Karpas-422 (cell line): ENCODE data around the gene RHBDD2. TPM values are rescaled to one million over a fixed set of nuclear protein-coding genes. Genes with fewer than 3 reads are reported as not detected.
"Not testable (repeated sequence)": the region's sequence is repeated elsewhere in the genome, so short reads cannot be mapped to it uniquely, and the experiment has no call there.

ENCODE experiments used
- DNase-seq: peaks from one replicate; pipeline ENCODE4 v3.0.0-alpha.2; 2015
- H2AFZ ChIP-seq: fragments of 200-600 bp; sonication (generic); 2 replicates; pipeline ENCODE4 v1.6.1; 2014; ENCODE audit warnings: antibody characterized with exemption, low read length, mixed read lengths
- H3K27ac ChIP-seq: fragments of 200-600 bp; sonication (generic); 2 replicates; pipeline ENCODE4 v1.5.1; 2014; ENCODE audit warnings: mild to moderate bottlenecking, low read length, moderate library complexity
- H3K27me3 ChIP-seq: fragments of 200-600 bp; sonication (generic); 2 replicates; pipeline ENCODE4 v1.6.1; 2014; ENCODE audit warnings: low read length, mixed read lengths
- H3K36me3 ChIP-seq: fragments of 200-600 bp; sonication (generic); 2 replicates; pipeline ENCODE4 v1.6.1; 2014; ENCODE audit warnings: low read length, mixed read lengths; ENCODE audit not compliant: insufficient read depth
- H3K4me1 ChIP-seq: fragments of 200-600 bp; sonication (generic); 2 replicates; pipeline ENCODE4 v1.6.1; 2014; ENCODE audit warnings: mild to moderate bottlenecking, low read length, mixed read lengths
- H3K4me2 ChIP-seq: fragments of 200-600 bp; sonication (generic); 2 replicates; pipeline ENCODE4 v1.6.1; 2014; ENCODE audit warnings: low read length, low read depth, mild to moderate bottlenecking; ENCODE audit not compliant: poor library complexity, severe bottlenecking
- H3K4me3 ChIP-seq: fragments of 200-600 bp; sonication (generic); 2 replicates; pipeline ENCODE4 v1.5.1; 2014; ENCODE audit warnings: mild to moderate bottlenecking, antibody characterized with exemption, low read length, mixed read lengths
- H3K79me2 ChIP-seq: fragments of 200-600 bp; sonication (generic); 2 replicates; pipeline ENCODE4 v1.6.1; 2014; ENCODE audit warnings: mild to moderate bottlenecking, low read length, mixed read lengths
- H3K9ac ChIP-seq: fragments of 200-600 bp; sonication (generic); 2 replicates; pipeline ENCODE4 v1.6.0; 2014; ENCODE audit warnings: low read length
- H3K9me2 ChIP-seq: fragments of 200-600 bp; sonication (generic), shearing (Covaris generic); replicated peaks from 2 replicates; pipeline ENCODE4 v1.6.0; 2014; ENCODE audit warnings: mild to moderate bottlenecking, low read length, moderate library complexity; ENCODE audit not compliant: insufficient read depth
- H3K9me3 ChIP-seq: fragments of 300-700, 200-600 bp; sonication (generic); 2 replicates; pipeline ENCODE4 v1.6.1; 2014; ENCODE audit warnings: low read length, mixed read lengths
- H4K20me1 ChIP-seq: fragments of 200-600 bp; sonication (generic); 2 replicates; pipeline ENCODE4 v1.6.1; 2014; ENCODE audit warnings: mild to moderate bottlenecking, antibody characterized with exemption, low read length, low read depth; ENCODE audit not compliant: insufficient read depth
- total RNA-seq: library from RNA; depleted of rRNA; stranded (reverse); fragments of >200 nt; shearing (Covaris generic); gene quantifications from 2 replicates; pipeline ENCODE4 v1.2.3, GENCODE V29; 2014; ENCODE audit warnings: low replicate concordance

Gene RHBDD2
- total RNA-seq, 1 experiment from 2014 or later: 35.2 TPM

DNA sequence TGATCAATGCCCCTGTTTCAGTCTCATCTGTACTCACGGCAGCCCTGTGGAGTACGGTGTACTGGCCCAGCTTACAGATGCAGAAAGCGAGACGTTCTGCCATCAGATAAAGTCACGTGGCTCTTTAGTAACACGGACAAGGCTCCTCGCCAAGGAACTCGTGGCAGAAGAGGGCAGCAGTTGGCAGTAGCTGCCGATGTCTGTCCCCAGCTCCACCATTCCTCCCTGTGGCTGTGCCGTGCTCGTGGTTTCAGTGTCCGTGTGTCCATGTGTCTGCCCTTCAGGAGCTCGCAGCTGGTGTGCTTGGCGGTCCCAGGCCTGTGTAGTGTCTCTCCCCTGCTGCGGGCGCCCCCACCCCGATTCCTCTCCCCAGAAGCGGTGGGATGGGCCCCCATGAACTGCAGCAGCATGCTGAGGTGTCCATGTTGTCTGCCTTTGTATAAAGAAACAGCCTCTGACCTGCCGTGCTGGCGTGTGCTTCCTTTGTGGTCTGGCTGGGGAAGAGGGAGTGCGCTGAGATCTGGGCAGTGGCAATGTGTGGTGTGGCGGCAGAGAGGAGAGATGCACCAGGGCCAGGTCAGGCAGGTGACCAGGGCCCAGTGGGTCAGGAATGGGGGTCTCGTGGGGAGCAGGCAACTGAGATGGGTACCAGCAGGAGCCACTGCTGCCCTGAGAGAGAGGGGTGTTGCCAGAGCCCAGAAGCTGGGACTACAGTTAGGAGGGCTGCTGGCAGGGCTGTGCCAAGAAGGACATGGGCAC lies 9.8 kb downstream of the RHBDD2 start:
- H3K9me2 ChIP-seq: no peaks in the 10 kb centered on the region
- H3K27ac ChIP-seq: no peak overlapping the region
- H3K27me3 ChIP-seq: no peaks in the 10 kb centered on the region
- no peaks in the 10 kb centered on the region for H3K9me3 ChIP-seq
- no peak overlapping the region for H3K4me2 ChIP-seq
- no peak overlapping the region for H3K4me3 ChIP-seq
- no peak overlapping the region for H3K9ac ChIP-seq
- no peak for DNase-seq
- no peaks in the 10 kb centered on the region for H3K4me1 ChIP-seq
- H4K20me1 ChIP-seq: no peaks in the 10 kb centered on the region
- H2AFZ ChIP-seq: no peak overlapping the region
- peaks cover 4% of the 10 kb centered on the region for H3K36me3 ChIP-seq
- no peaks in the 10 kb centered on the region for H3K79me2 ChIP-seq

DNA sequence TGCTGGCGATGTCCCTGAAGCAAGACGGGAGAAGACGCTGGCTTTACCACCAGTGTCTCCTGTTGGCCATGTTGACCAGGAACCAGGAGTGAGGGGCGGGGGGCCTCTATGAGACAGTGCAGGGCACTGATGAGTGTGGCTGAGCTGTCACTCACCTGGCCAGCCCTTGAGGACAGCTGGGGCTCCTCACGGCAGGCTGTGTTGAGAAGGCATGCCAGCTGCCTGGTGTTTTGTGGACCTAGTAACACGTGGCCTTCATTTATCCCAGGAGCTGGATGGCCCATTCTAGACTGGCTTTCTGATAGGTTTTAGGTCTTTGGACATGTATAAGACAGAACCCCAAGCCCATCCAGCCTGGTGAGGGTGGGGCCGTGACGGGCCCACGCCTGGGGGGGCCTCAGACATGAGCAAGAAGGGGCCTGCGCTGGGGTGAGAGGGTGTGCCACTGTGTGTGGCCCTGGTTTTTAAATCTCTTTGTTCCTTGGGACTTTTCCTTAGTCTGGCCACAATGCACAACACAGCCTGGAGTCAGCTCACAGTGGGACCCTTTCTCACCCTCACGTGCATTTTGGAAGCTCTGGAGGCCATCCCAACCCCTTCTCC lies 10.5 kb downstream of the RHBDD2 start:
- Histone ChIP-seq H3K4me3 (no peak overlapping the region), H3K79me2 (no peaks in the 10 kb centered on the region), H3K27ac (no peak overlapping the region), H2AFZ (no peak overlapping the region), H4K20me1 (no peaks in the 10 kb centered on the region), H3K9me3 (no peaks in the 10 kb centered on the region), H3K4me2 (no peak overlapping the region), H3K27me3 (no peaks in the 10 kb centered on the region), H3K4me1 (no peaks in the 10 kb centered on the region), H3K9me2 (no peaks in the 10 kb centered on the region), H3K36me3 (peaks cover 1% of the 10 kb centered on the region), H3K9ac (no peak overlapping the region)
- DNase-seq: no peak

DNA sequence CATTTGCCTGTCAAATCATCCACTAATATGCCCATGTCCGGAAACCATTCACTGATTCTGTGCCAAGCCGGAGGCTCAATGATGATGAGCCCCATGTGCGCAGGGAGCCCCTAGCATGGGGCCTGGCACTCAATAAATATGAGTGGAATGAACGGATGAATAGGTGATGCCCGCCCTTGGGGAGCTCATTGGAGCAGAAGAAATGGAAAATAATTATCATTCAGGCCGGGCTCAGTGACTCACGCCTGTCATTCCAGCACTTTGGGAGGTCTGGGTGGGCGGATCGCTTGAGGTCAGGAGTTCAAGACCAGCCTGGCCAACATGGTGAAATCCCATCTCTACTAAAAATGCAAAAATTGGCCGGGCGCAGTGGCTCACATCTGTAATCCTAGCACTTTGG lies 11.0 kb downstream of the RHBDD2 start:
- Histone ChIP-seq H3K79me2 (no peaks in the 10 kb centered on the region), H3K36me3 (no peaks in the 10 kb centered on the region), H3K27ac (no peak overlapping the region), H4K20me1 (no peaks in the 10 kb centered on the region), H2AFZ (no peak overlapping the region), H3K9me3 (no peaks in the 10 kb centered on the region), H3K4me1 (no peaks in the 10 kb centered on the region), H3K9ac (no peak overlapping the region), H3K4me3 (no peak overlapping the region), H3K9me2 (no peaks in the 10 kb centered on the region), H3K4me2 (no peak overlapping the region), H3K27me3 (no peaks in the 10 kb centered on the region)
- DNase-seq: no peak

DNA sequence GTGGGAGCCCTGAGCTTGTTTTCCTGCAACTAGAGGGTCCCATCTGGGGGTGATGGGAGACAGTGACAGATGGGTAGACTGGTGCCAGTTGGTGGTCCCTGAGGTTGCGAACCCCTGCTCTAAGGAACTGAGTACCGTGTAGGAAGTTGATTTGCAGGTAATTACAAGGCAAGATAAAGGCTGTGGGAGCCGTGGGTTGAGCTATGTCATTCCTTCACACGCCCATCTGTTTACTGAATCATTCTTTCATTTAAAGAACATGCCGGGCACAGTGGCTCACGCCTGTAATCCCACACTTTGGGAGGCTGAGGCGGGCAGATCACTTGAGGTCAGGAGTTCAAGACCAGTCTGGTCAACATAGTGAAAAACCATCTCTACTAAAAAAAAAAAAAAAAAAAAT lies 12.4 kb downstream of the RHBDD2 start:
- not testable (repeated sequence) for H4K20me1 ChIP-seq, H3K9me2 ChIP-seq, H3K4me3 ChIP-seq, H3K9ac ChIP-seq, H3K27me3 ChIP-seq, H3K36me3 ChIP-seq, H3K4me1 ChIP-seq, H3K9me3 ChIP-seq, H3K4me2 ChIP-seq, H3K27ac ChIP-seq, H2AFZ ChIP-seq, H3K79me2 ChIP-seq, DNase-seq

DNA sequence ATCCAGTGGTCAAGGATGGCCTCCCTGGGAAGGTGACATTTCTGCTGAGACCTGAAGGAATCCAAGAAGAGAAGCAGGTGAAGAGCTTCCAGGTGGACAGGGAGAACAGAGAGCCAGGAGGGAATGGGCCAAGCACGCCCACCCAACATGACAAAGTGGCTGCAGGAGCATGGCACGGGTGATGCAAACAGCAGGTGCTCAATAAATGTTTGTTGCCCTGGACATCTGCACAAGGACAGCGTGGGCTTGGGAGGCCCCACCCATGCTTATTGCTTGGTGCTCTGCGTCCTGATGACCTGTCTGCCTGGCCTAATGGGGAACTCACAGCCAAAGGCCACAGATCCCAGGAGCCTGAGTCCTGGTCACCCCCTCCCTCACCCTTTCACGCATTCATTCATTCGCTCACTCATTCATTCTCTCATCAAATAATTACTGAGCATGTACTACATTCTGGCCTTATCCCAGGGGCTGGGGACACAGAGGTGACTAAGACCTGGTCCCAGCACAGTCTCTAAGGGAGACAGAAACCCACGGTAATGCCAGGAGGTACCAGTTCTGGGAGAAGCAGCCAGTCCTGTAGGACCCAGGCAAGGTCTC lies 13.1 kb downstream of the RHBDD2 start:
- Histone ChIP-seq H3K9me2 (no peaks in the 10 kb centered on the region), H4K20me1 (no peaks in the 10 kb centered on the region), H3K4me3 (no peak overlapping the region), H3K4me1 (no peaks in the 10 kb centered on the region), H3K36me3 (no peaks in the 10 kb centered on the region), H2AFZ (no peak overlapping the region), H3K27ac (no peak overlapping the region), H3K9ac (no peak overlapping the region), H3K79me2 (no peaks in the 10 kb centered on the region), H3K27me3 (no peaks in the 10 kb centered on the region), H3K4me2 (no peak overlapping the region), H3K9me3 (no peaks in the 10 kb centered on the region)
- DNase-seq: no peak

DNA sequence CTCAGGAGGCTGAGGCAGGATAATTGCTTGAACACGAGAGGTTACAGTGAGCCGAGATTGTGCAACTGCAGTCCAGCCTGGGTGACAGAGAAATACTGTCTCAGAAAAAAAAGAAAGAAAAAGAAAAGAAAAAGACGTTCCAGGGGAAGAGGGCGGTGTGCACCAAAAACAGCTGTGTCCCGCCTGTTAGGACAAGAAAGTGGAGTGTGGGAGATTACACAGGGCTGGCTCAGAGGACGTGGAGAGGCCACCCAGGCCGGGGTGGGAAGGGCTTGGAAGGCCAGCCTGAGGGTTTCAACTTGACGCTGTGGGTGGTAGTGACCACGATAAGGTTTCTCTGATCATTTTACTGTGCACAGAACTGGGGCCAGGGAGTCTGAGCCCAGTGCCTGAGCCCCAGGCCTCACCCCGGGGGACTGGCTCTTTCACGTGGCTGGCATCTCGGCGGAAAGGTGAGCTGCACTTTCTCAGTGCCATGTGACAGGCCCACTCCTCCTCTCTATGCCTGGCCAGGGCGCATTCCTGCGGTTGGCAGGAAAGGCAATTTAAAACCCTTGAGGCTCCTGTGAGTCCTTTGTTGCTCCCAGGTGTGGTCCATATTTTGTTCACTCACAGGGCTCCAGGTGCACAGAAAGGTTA lies 13.9 kb downstream of the RHBDD2 start:
- DNase-seq: no peak
- no peak overlapping the region for H2AFZ ChIP-seq
- no peaks in the 10 kb centered on the region for H3K9me2 ChIP-seq
- no peaks in the 10 kb centered on the region for H4K20me1 ChIP-seq
- H3K27ac ChIP-seq: no peak overlapping the region
- H3K4me3 ChIP-seq: no peak overlapping the region
- no peaks in the 10 kb centered on the region for H3K79me2 ChIP-seq
- H3K4me2 ChIP-seq: no peak overlapping the region
- no peaks in the 10 kb centered on the region for H3K36me3 ChIP-seq
- no peaks in the 10 kb centered on the region for H3K9me3 ChIP-seq
- H3K27me3 ChIP-seq: no peaks in the 10 kb centered on the region
- no peaks in the 10 kb centered on the region for H3K4me1 ChIP-seq
- H3K9ac ChIP-seq: no peak overlapping the region

DNA sequence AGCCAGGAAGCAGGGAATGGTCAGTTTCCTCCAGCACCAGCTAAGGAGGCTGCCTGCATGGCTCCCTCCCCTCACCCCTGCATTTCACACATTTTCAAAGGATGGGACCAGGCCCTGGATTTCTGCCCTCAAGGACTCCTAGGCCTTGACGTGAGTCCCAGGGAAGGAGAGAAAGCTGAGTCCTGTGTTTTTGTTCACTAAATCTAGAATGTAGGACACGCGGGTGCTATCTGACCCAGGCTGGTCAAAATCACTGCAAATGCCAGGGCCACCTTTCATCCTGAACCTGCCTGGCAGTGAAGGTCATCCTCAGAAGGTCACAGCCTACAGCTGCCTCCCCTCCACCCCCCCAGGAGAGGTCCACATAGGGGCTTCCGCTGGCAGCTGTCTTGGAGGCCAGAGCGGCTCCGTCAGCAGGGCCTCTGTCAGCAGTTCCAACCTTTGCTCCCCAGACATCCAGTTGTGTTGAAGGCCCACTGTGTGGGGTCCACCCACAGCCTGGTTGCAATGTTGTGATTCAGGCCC lies 18.0 kb downstream of the RHBDD2 start:
- Histone ChIP-seq H2AFZ (no peak overlapping the region), H3K9ac (no peak overlapping the region), H4K20me1 (no peaks in the 10 kb centered on the region), H3K9me3 (no peaks in the 10 kb centered on the region), H3K4me1 (no peaks in the 10 kb centered on the region), H3K4me2 (no peak overlapping the region), H3K4me3 (no peak overlapping the region), H3K27ac (no peak overlapping the region), H3K27me3 (no peaks in the 10 kb centered on the region), H3K79me2 (no peaks in the 10 kb centered on the region), H3K36me3 (no peaks in the 10 kb centered on the region), H3K9me2 (no peaks in the 10 kb centered on the region)
- DNase-seq: no peak
